NCI-H2081 treated with DMSO at 0.1 percent for 48 hours (cell line): ENCODE data around the gene VPS4A.
A peak's percentile ranks its signal among the peaks of the same experiment; 100 is the strongest.
"Not testable (repeated sequence)": the region's sequence is repeated elsewhere in the genome, so short reads cannot be mapped to it uniquely, and the experiment has no call there.

ENCODE experiments used
- DNase-seq: peaks from one replicate; lab custom pipeline; 2025; lab: John Stamatoyannopoulos, UW

The VPS4A gene

GRCh38 chr16:69310653-69311532 is at the start of gene VPS4A:
VPS4A (plus strand) TSS chr16:69311350; CDS start chr16:69311512, 162 bp downstream.
- peak; percentile 32 for DNase-seq

- DNase-seq = no peak
Observed at GRCh38 chr16:69266334-69267063, 44.7 kb upstream of the VPS4A start.

GRCh38 chr16:69267633-69268032 is 43.5 kb upstream of the VPS4A start:
- DNase-seq = no peak

- DNase-seq = no peak
Observed at GRCh38 chr16:69270395-69270794, 40.8 kb upstream of the VPS4A start.

- DNase-seq = no peak
Observed at GRCh38 chr16:69270831-69271230, 40.3 kb upstream of the VPS4A start.

GRCh38 chr16:69273009-69273408 is 38.1 kb upstream of the VPS4A start:
- DNase-seq = no peak

GRCh38 chr16:69274699-69275235 is 36.4 kb upstream of the VPS4A start:
- DNase-seq = no peak

GRCh38 chr16:69276148-69277115 is 34.7 kb upstream of the VPS4A start:
- no peak for DNase-seq

GRCh38 chr16:69277413-69277812 is 33.7 kb upstream of the VPS4A start:
- no peak for DNase-seq

GRCh38 chr16:69283851-69284250 is 27.3 kb upstream of the VPS4A start:
- DNase-seq = no peak

GRCh38 chr16:69285240-69285639 is 25.9 kb upstream of the VPS4A start:
- DNase-seq = no peak

- no peak for DNase-seq
Observed at GRCh38 chr16:69286941-69287713, 24.0 kb upstream of the VPS4A start.

GRCh38 chr16:69291657-69292056 is 19.5 kb upstream of the VPS4A start:
- DNase-seq = not testable (repeated sequence)

GRCh38 chr16:69293401-69293800 is 17.7 kb upstream of the VPS4A start:
- DNase-seq = no peak

GRCh38 chr16:69294051-69294450 is 17.1 kb upstream of the VPS4A start:
- DNase-seq = no peak

- not testable (repeated sequence) for DNase-seq
Observed at GRCh38 chr16:69296771-69297170, 14.4 kb upstream of the VPS4A start.

- DNase-seq = no peak
Observed at GRCh38 chr16:69298261-69298660, 12.9 kb upstream of the VPS4A start.

GRCh38 chr16:69301187-69301586 is 10.0 kb upstream of the VPS4A start:
- no peak for DNase-seq

GRCh38 chr16:69301861-69302260 is 9.3 kb upstream of the VPS4A start:
- no peak for DNase-seq

GRCh38 chr16:69302301-69302700 is 8.8 kb upstream of the VPS4A start:
- no peak for DNase-seq

- DNase-seq = no peak
Observed at GRCh38 chr16:69306031-69306430, 5.1 kb upstream of the VPS4A start.
